HG03521 (cell line): ENCODE data around the gene USP5.
"Not testable (repeated sequence)": the region's sequence is repeated elsewhere in the genome, so short reads cannot be mapped to it uniquely, and the experiment has no call there.

Source experiments
- ATAC-seq: cut with Tn5 transposase; IDR thresholded peaks from one replicate; pipeline ENCODE4 v1.9.1; 2021; ENCODE audit warnings: mild to moderate bottlenecking, moderate library complexity; ENCODE audit not compliant: unreplicated experiment

Gene USP5

GRCh38 chr12:6863586-6864321 is 11.8 kb downstream of the USP5 start:
- ATAC-seq = no peak

GRCh38 chr12:6865307-6865706 is 13.4 kb downstream of the USP5 start:
- not testable (repeated sequence) for ATAC-seq

- no peak for ATAC-seq
Observed at GRCh38 chr12:6866163-6866919, 14.4 kb downstream of the USP5 start.

- ATAC-seq = no peak
Observed at GRCh38 chr12:6866920-6867412, 15.0 kb downstream of the USP5 start.

- ATAC-seq = peak; percentile 49
Observed at GRCh38 chr12:6867413-6868210, 15.7 kb downstream of the USP5 start, which contains the start of gene TPI1. TPI1 (plus strand) TSS chr12:6867531; CDS start chr12:6867567, 36 bp downstream.

GRCh38 chr12:6868211-6869048 is 16.5 kb downstream of the USP5 start:
- ATAC-seq = no peak

- ATAC-seq = no peak
Observed at GRCh38 chr12:6869049-6870021, 17.4 kb downstream of the USP5 start.

- ATAC-seq = not testable (repeated sequence)
Observed at GRCh38 chr12:6870304-6870703, 18.4 kb downstream of the USP5 start.

GRCh38 chr12:6871052-6871957 is 19.4 kb downstream of the USP5 start:
- no peak for ATAC-seq

- ATAC-seq = peak; percentile 24
Observed at GRCh38 chr12:6872073-6873048, 20.4 kb downstream of the USP5 start.

GRCh38 chr12:6873094-6874014 is 21.4 kb downstream of the USP5 start, which contains the start of gene SPSB2:
SPSB2 (minus strand) TSS chr12:6873303; CDS start chr12:6872901, 402 bp downstream.
- peak; percentile 69 for ATAC-seq

GRCh38 chr12:6874015-6874368 is 22.0 kb downstream of the USP5 start:
- ATAC-seq = not testable (repeated sequence)

GRCh38 chr12:6879824-6880223 is 27.9 kb downstream of the USP5 start:
- not testable (repeated sequence) for ATAC-seq

GRCh38 chr12:6883252-6883651 is 31.3 kb downstream of the USP5 start:
- ATAC-seq = no peak

- ATAC-seq = no peak
Observed at GRCh38 chr12:6883683-6884082, 31.7 kb downstream of the USP5 start.

GRCh38 chr12:6884539-6884938 is 32.6 kb downstream of the USP5 start:
- no peak for ATAC-seq
